Glomerular visceral epithelial cell (primary cell): ENCODE data around the gene TMUB2.

Source experiments
- DNase-seq: peaks from one replicate; pipeline ENCODE4 v3.0.0-alpha.2; 2016; ENCODE audit errors: extremely low spot score

Gene TMUB2

DNA sequence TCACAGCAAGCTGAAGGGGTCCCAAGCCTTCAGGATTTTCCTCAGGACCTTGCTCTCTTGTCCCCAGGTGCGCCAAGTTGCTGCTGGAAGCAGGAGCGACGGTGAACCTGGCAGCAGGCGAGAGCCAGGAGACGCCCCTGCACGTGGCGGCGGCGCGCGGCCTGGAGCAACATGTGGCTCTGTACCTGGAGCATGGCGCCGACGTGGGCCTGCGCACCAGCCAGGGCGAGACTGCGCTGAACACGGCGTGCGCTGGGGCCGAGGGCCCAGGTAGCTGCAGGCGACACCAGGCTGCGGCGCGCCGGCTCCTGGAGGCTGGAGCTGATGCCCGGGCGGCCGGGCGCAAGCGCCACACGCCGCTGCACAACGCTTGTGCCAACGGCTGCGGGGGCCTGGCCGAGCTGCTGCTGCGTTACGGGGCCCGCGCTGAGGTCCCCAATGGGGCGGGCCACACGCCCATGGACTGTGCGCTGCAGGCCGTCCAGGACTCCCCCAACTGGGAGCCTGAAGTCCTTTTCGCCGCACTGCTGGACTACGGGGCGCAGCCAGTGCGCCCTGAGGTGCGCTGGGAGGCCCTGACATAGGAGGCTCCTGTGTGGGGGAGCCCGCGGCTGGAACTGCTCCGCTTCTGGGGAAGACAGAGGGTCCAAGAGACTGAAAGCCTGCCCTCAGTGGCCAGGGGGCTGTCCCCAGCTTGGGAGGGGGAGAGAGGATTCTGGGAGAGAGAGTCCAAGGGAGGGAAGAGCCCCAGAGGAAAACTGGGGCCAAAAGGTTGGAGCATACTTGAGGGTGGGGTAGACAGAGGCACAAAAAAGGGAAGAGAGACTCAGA, 9.9 kb upstream of the TMUB2 start:
- no peak for DNase-seq

DNA sequence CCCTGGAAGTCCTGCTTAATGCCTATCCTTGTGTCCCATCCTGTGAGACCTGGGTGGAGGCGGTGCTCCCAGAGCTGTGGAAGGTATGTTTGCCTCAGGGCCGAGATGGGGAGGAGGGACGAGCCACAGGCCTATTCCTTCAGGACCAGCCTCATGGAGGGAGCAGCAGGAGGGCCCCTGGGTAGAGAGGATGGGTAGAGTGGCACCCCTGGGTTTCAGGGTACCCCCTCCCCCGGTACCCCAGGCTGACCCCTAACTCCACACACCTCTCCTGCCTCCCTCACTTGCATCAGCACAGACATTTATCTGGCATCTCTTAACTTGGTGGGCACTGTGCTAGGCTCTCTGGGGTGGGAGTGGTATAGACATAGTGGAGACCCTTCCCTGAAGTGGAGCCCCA, 9.1 kb upstream of the TMUB2 start:
- no peak for DNase-seq

DNA sequence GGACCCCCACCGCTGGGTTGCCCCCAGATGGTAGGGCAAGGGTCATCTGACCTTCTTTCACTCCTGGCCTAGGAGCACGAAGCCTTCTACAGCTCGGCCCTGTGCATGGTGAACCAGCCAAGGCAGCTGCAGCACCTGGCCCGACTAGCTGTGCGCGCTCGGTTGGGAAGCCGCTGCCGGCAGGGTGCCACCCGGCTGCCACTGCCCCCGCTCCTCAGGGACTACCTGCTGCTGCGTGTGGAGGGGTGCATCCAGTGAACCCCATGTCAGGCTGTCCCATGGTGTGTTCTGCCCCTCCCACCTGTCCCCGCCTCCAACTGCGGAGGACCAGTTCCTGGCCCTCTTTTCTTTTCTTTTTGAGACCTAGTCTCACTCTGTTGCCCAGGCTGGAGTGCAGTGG, 8.6 kb upstream of the TMUB2 start:
- no peak for DNase-seq

DNA sequence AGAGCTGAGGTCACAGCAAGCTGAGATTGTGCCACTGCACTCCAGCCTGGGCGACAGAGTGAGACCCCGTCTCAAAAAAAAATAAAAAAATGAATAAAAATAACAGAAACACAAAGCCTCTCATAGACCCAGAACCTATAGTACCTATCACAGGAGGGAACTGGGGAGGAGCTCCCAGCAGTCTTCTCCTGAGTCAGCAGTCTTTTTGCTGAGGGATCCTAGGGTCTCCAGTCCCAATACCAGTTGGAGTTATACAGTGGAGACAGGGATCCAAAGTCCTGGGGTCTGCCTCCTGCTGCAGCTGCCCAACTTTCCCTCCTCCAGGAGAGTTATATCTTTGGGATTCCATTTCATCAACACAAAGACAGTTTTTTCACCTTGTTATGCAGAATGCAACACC, 3.7 kb upstream of the TMUB2 start:
- DNase-seq: no peak

GRCh38 chr17:44184212-44184810, 2.5 kb upstream of the TMUB2 start:
- no peak for DNase-seq

GRCh38 chr17:44187131-44187899, 543 bp downstream of the TMUB2 start:
- no peak for DNase-seq

DNA sequence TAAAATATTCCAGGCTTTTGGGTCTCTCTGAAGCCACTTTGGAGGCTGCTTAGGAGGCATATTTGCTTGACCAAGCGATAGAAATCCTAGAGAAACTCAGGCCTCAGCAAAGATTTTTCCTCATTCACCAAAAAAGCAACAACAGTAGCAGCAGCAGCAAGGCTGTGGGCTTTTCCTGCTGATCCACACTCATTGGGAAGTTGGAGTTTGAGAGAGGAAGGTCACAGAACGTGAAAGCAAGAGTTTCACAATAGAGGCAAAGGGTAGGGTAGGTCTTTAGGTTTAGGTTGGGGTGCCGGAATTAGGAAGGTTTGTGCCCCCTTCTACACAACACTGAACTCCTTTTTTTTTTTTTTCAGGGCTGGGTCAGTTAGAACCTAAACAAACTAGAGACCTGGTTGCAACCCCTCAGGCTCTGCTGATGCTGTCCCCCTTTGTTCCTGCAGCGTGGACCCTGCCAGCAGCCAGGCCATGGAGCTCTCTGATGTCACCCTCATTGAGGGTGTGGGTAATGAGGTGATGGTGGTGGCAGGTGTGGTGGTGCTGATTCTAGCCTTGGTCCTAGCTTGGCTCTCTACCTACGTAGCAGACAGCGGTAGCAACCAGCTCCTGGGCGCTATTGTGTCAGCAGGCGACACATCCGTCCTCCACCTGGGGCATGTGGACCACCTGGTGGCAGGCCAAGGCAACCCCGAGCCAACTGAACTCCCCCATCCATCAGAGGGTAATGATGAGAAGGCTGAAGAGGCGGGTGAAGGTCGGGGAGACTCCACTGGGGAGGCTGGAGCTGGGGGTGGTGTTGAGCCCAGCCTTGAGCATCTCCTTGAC, 2.0 kb downstream of the TMUB2 start:
- DNase-seq: no peak

GRCh38 chr17:44190481-44190880, 3.7 kb downstream of the TMUB2 start:
- DNase-seq: no peak

GRCh38 chr17:44191369-44191768, 4.6 kb downstream of the TMUB2 start:
- DNase-seq: no peak

DNA sequence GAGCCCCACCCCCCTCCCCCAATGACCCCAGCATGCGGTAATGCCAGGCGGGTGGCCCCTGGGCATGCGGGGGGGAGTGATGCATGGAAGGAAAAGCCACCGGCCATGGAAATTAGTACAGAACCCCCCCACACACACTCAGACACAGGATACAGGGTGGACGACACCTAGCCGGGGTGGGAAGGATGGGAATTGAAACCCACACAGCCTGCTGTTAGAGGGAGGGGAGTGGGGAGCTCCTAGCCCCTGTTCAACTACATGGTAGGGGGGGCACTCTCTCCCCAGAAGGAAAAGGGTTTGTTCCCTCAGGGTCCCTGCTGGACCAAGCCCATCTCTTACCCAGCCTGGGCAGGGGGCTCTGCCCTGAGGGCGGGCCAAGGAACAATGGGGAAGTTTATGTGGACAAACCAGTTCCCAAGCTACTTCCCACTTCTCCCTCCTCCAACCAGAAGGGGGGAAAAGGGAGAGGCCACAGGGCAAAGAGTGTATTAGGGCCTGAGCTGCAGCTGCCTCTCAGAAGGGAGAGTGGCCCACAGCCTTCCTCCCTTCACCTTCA, 5.2 kb downstream of the TMUB2 start:
- DNase-seq: no peak

GRCh38 chr17:44192750-44193149, 6.0 kb downstream of the TMUB2 start:
- DNase-seq: no peak

- DNase-seq: no peak
Observed at GRCh38 chr17:44193326-44194084, 6.7 kb downstream of the TMUB2 start.

DNA sequence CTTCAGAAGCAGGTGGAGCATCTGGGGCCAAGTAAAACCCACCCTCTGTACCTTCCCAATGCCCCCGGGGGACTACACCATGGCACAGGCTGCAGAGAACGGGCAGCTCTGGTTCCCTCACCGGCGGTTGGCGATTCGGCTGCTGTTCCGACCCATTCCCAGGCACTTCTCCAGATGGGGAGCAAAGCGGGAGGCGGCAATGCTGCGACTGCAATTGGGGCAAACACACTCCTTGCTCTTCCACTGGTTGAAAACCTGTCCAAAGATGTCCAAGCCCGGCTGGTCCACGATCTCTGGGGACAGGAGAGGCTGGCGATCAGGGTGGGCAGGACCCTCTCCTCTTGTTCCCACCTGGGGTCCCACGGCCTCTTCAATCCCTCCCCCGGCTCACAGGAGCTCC, 10.3 kb downstream of the TMUB2 start:
- no peak for DNase-seq

GRCh38 chr17:44197980-44198720, 11.4 kb downstream of the TMUB2 start:
- peak; percentile 50 for DNase-seq

- DNase-seq: peak; percentile 73
Observed at GRCh38 chr17:44198721-44199552, 12.2 kb downstream of the TMUB2 start.

DNA sequence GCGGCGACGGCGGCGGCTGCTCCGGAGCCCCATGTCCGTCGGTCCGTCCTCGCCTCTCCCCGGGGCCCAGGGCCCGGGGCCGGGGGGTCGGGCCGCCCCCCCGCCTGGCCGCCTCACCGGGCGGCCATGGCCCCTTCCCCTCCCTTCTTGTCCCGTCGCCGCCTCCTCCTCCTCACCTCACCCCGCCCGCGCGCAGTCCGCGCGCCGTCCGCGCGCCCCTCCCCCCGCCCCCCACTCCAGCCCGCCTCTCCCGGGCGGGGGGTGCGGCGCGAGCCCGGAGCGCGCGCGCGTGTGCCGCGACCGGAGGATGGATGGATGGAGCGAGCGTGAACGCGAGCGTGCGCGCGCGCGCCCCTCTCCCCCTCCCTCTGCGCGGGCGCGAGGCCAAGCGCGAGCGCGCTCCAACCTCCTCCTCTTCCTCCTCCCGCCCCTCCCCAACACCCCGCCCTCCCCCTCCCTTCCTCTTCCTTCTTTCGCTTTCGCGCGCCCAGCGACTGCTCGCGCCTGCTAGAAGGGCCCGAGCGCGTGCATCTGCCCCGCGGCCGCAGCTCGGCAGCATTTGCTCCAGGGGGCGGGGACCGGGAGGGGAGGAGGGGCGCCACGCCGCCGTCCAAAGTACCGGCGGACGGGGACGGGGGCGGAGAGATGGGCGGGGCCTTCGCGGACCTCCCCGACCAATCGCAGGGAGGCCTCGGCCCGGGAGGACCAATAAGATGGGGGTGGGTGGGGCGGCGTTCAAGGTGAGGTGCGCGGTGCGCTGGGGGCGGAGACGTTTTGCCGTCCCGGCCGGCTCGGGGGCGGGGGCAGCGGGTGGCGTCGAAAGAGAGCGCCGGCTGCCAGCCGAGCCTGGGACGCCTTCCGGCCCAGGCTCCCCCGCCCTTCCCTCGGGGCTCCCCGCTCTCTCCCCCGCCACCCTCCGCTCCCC, 13.0 kb downstream of the TMUB2 start, which contains the start of gene ATXN7L3:
TSS of gene ATXN7L3 (minus strand) at position 332 of the 925 bp plus-strand sequence. CDS start 1,814 bp downstream, outside the sequence.
- peak; percentile 99 for DNase-seq

GRCh38 chr17:44200478-44201155, 13.8 kb downstream of the TMUB2 start:
- no peak for DNase-seq
